Liver (tissue), 9 donors: ENCODE measurements around the gene RGL1. TPM values are rescaled to one million over a fixed set of nuclear protein-coding genes. Genes with fewer than 3 reads are reported as not detected.

Experiments used
- DNase-seq: peaks from one replicate; pipeline ENCODE4 v3.0.0-alpha.2; 2017; ENCODE audit warnings: low spot score
- H3K27ac ChIP-seq, 2 donors: one replicate each; pipeline ENCODE4 v1.7.0; 2013; ENCODE audit warnings: inconsistent platforms in 2 of 2, low read length in 2 of 2, control low read depth in 1 of 2, low read depth in 1 of 2, mild to moderate bottlenecking in 1 of 2
- H3K27me3 ChIP-seq, 4 donors: one replicate each; pipeline versions ENCODE4 v1.6.1 to v1.7.0; 2013; ENCODE audit warnings: low read length in 3 of 4, inconsistent platforms in 1 of 4, mild to moderate bottlenecking in 1 of 4, moderate library complexity in 1 of 4; ENCODE audit not compliant: control insufficient read depth in 4 of 4, insufficient read depth in 4 of 4
- H3K36me3 ChIP-seq, 4 donors: one replicate each; pipeline versions ENCODE4 v1.6.1 to v1.7.0; 2013; ENCODE audit warnings: low read length in 3 of 4, mild to moderate bottlenecking in 3 of 4, low read depth in 1 of 4, moderate library complexity in 1 of 4; ENCODE audit not compliant: control insufficient read depth in 4 of 4, insufficient read depth in 3 of 4
- H3K4me1 ChIP-seq, 4 donors: one replicate each; pipeline versions ENCODE4 v1.6.1 to v1.7.0; 2013; ENCODE audit warnings: low read length in 3 of 4, mild to moderate bottlenecking in 3 of 4, moderate library complexity in 1 of 4; ENCODE audit not compliant: control insufficient read depth in 4 of 4, insufficient read depth in 4 of 4
- H3K4me3 ChIP-seq, 3 donors: one replicate each; pipeline versions ENCODE4 v1.6.1 to v1.7.0; 2013; ENCODE audit warnings: low read length in 3 of 3, control low read depth in 1 of 3, low read depth in 1 of 3, mild to moderate bottlenecking in 1 of 3
- H3K9ac ChIP-seq, 2 donors: one replicate each; pipeline ENCODE4 v1.7.0; 2013; ENCODE audit warnings: low read length in 2 of 2, mild to moderate bottlenecking in 2 of 2, moderate library complexity in 2 of 2, control low read depth in 1 of 2, low read depth in 1 of 2
- H3K9me3 ChIP-seq, 4 donors: one replicate each; pipeline versions ENCODE4 v1.6.1 to v1.7.0; 2013; ENCODE audit warnings: low read length in 3 of 4; ENCODE audit not compliant: control insufficient read depth in 4 of 4
- EGR1 ChIP-seq, 2 donors: IDR thresholded peaks; 2 replicates each; pipeline ENCODE4 v1.6.1; 2016 to 2018; ENCODE audit warnings: antibody characterized with exemption in 2 of 2, low read depth in 2 of 2
- FOXA2 ChIP-seq: IDR thresholded peaks from 2 replicates; pipeline ENCODE4 v1.6.1; 2016; ENCODE audit warnings: antibody characterized with exemption
- HNF4A ChIP-seq, 2 donors: conservative IDR thresholded peaks; 2 replicates each; pipeline ENCODE4 v1.6.1; 2016; ENCODE audit warnings: antibody characterized with exemption in 2 of 2, mild to moderate bottlenecking in 2 of 2
- HNF4G ChIP-seq: IDR thresholded peaks from 2 replicates; pipeline ENCODE4 v1.6.1; 2016; ENCODE audit warnings: antibody characterized with exemption
- JUND ChIP-seq, 2 donors: IDR thresholded peaks; 2 replicates each; pipeline ENCODE4 v1.6.1; 2016; ENCODE audit warnings: antibody characterized with exemption in 2 of 2
- RAD21 ChIP-seq, 2 donors: IDR thresholded peaks; 2 replicates each; pipeline ENCODE4 v1.6.1; 2016; ENCODE audit warnings: antibody characterized with exemption in 2 of 2, mild to moderate bottlenecking in 2 of 2
- REST ChIP-seq: IDR thresholded peaks from 2 replicates; pipeline ENCODE4 v1.6.1; 2016; ENCODE audit warnings: antibody characterized with exemption, mild to moderate bottlenecking
- RXRA ChIP-seq, 2 donors: IDR thresholded peaks; 2 replicates each; pipeline ENCODE4 v1.6.1; 2017 to 2018; ENCODE audit warnings: antibody characterized with exemption in 2 of 2, mild to moderate bottlenecking in 1 of 2
- SP1 ChIP-seq: IDR thresholded peaks from 2 replicates; pipeline ENCODE4 v1.6.1; 2018; ENCODE audit warnings: antibody characterized with exemption, mild to moderate bottlenecking
- YY1 ChIP-seq: IDR thresholded peaks from 2 replicates; pipeline ENCODE4 v1.6.1; 2016; ENCODE audit warnings: antibody characterized with exemption, mild to moderate bottlenecking
- WGBS: extraction: QIAGEN DNeasy Blood & Tissue Kit; methylation state at CpG from one replicate; pipeline ENCODE4 v1.1.7; 2013; 5-methylcytosine and 5-hydroxymethylcytosine counted together
- polyA plus RNA-seq, 2 donors: library from polyadenylated mRNA; stranded (reverse) in 1 of 2; unstranded in 1 of 2; fragments of 200-250 nt in 1 of 2; fragments of >200 nt in 1 of 2; fragmentation: Nextera tagmentation in 1 of 2; extraction: Ambion mirVana in 1 of 2; gene quantifications; one replicate each; pipeline versions ENCODE4 v1.2.1 to v1.2.3, GENCODE V29; 2013 to 2015
- total RNA-seq, 2 donors: library from RNA; depleted of rRNA; stranded (reverse); fragments of >200 nt; gene quantifications; one replicate each; pipeline ENCODE4 v1.2.3, GENCODE V29; 2014
- TF ChIP-seq, protein P1 (sequence below): IDR thresholded peaks from 2 replicates; pipeline ENCODE4 v1.6.1; 2016; ENCODE audit warnings: antibody characterized with exemption
- donor health status: healthy.
- donor health status: healthy.
- donor health status: healthy.
- donor health status: healthy.
- donor health status: healthy.

The RGL1 gene
- total and polyA plus RNA-seq, 4 donors = 3.9 to 15.3 (median 8.9) TPM

- peaks cover 0 to 10% (median 4%) of the 10 kb centered on the region in 4 donors for H3K36me3 ChIP-seq
- H3K4me1 ChIP-seq = peaks cover 0 to 7% (median 2%) of the 10 kb centered on the region in 4 donors
- no peaks in the 10 kb centered on the region for H3K27me3 ChIP-seq
- no peak overlapping the region for H3K9ac ChIP-seq
- no peak for DNase-seq
- 89% methylated on average over 4 of the region's 4 CpGs for WGBS
- H3K4me3 ChIP-seq = no peak overlapping the region
- TF ChIP-seq EGR1 (IDR thresholded peaks at IDR 0.05; ENCODE audit: low read depth in 2 of 2) (no peak), REST (no peak), HNF4G (no peak), YY1 (no peak), RAD21 (IDR thresholded peaks at IDR 0.05) (no peak)
- peak overlapping the region in 1 of 2 donors; percentile 1 for H3K27ac ChIP-seq
- no peaks in the 10 kb centered on the region for H3K9me3 ChIP-seq
These were observed 105.9 kb downstream of the RGL1 start for GRCh38 chr1:183910845-183911244.

- peaks cover 0 to 8% (median 3%) of the 10 kb centered on the region in 4 donors for H3K4me1 ChIP-seq
- H3K27ac ChIP-seq = no peak overlapping the region
- TF ChIP-seq YY1 = no peak
- no peak for TF ChIP-seq RXRA (IDR thresholded peaks at IDR 0.05)
- TF ChIP-seq FOXA2 = no peak
- no peak for TF ChIP-seq RAD21 (IDR thresholded peaks at IDR 0.05)
- TF ChIP-seq HNF4A (conservative IDR thresholded peaks at IDR 0.05) = no peak
- TF ChIP-seq, protein P1, sequence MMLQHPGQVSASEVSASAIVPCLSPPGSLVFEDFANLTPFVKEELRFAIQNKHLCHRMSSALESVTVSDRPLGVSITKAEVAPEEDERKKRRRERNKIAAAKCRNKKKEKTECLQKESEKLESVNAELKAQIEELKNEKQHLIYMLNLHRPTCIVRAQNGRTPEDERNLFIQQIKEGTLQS = no peak
- TF ChIP-seq REST = no peak
- no peak for TF ChIP-seq SP1
- no peak for TF ChIP-seq JUND (IDR thresholded peaks at IDR 0.05)
- TF ChIP-seq HNF4G = no peak
- 66% methylated on average over 2 of the region's 2 CpGs for WGBS
- H3K4me3 ChIP-seq = no peak overlapping the region
- H3K9me3 ChIP-seq = no peaks in the 10 kb centered on the region
- no peak for DNase-seq
- H3K9ac ChIP-seq = no peak overlapping the region
- no peaks in the 10 kb centered on the region for H3K27me3 ChIP-seq
- H3K36me3 ChIP-seq = peaks cover 0 to 10% (median 4%) of the 10 kb centered on the region in 4 donors
These were observed 106.4 kb downstream of the RGL1 start for GRCh38 chr1:183911285-183911684.
